ENCODE data around the gene PRDM16. TPM values are rescaled to one million over a fixed set of nuclear protein-coding genes. Genes with fewer than 3 reads are reported as not detected.

The PRDM16 gene
- total and polyA plus RNA-seq, 2 of the 8 experiments (the other 6 are each of a cell fraction or from before 2014, with no cell fraction given) = 0.39 to 0.43 TPM

- TF ChIP-seq SAP30 (IDR thresholded peaks at IDR 0.05; ENCODE audit: insufficient read depth, insufficient replicate concordance, low read length) (no peak), CTBP2 (IDR thresholded peaks at IDR 0.05; ENCODE audit: borderline replicate concordance, insufficient read depth, insufficient read length, low read length) (no peak), ATF2 (IDR thresholded peaks at IDR 0.05; ENCODE audit: low read length) (no peak), NRF1 (IDR thresholded peaks at IDR 0.05; ENCODE audit: low read depth, low read length) (no peak), BCL11A (IDR thresholded peaks at IDR 0.05; ENCODE audit: low read depth in 2 of 2, low read length in 2 of 2) (no peak)
Measured at GRCh38 chr1:3155056-3155925, 86.3 kb downstream of the PRDM16 start (continued).

Data from H1 (cell line).